B cell (primary cell): ENCODE data around the gene EFNA5. TPM values are rescaled to one million over a fixed set of nuclear protein-coding genes. Genes with fewer than 3 reads are reported as not detected.

Experiments used
- ATAC-seq: fragments of 200-7000 bp; cut with Tn5 transposase; one replicate; pipeline ENCODE4 v1.10.0; 2021; ENCODE audit warnings: low read depth, mild to moderate bottlenecking, moderate number of reproducible peaks, moderate library complexity
- CTCF ChIA-PET: fragments of 350-600 bp; sonication (Branson Sonifier 250); formaldehyde crosslinking; loops from one replicate; lab custom pipeline; 2021; ENCODE audit warnings: antibody characterized with exemption, inconsistent platforms; lab: Charles Lee
- POLR2A ChIA-PET: fragments of 350-600 bp; sonication (Branson Sonifier 250); formaldehyde crosslinking; loops from one replicate; lab custom pipeline; 2021; ENCODE audit warnings: antibody characterized with exemption; lab: Charles Lee
- DNase-seq: peaks from one replicate; pipeline ENCODE4 v3.0.0; 2013
- H2AFZ ChIP-seq: 2 replicates; pipeline ENCODE4 v1.6.1; 2012; ENCODE audit warnings: mild to moderate bottlenecking, low read depth, low read length; ENCODE audit not compliant: insufficient read depth, poor library complexity, severe bottlenecking
- H3K27ac ChIP-seq, 2 donors: 1 replicate in 1 of 2; 2 replicates in 1 of 2; pipeline ENCODE4 v1.5.1; 2012 to 2013; ENCODE audit warnings: low read length in 2 of 2, mild to moderate bottlenecking in 2 of 2, moderate library complexity in 1 of 2
- H3K27me3 ChIP-seq, 4 experiments: fragments of 200-600 bp in 1 of 4; sonication (generic) in 1 of 4; replicated peaks in 1 of 4; 1 replicate in 2 of 4; 2 replicates in 2 of 4; pipeline versions ENCODE4 v1.6.1 to v1.7.0; 2013 to 2016; ENCODE audit warnings: low read length in 3 of 4, mild to moderate bottlenecking in 2 of 4, mixed read lengths in 1 of 4, moderate library complexity in 1 of 4; ENCODE audit not compliant: insufficient read depth in 4 of 4, control insufficient read depth in 3 of 4; ENCODE audit errors: control extremely low read depth in 1 of 4
- H3K36me3 ChIP-seq, 2 experiments: replicated peaks in 1 of 2; 1 replicate in 1 of 2; 2 replicates in 1 of 2; pipeline versions ENCODE4 v1.6.1 to v1.7.1; 2013; ENCODE audit warnings: low read length in 1 of 2; ENCODE audit not compliant: insufficient read depth in 2 of 2, control insufficient read depth in 1 of 2; ENCODE audit errors: control extremely low read depth in 1 of 2, extremely low read depth in 1 of 2
- H3K4me1 ChIP-seq, 2 donors: fragments of 200-600 bp in 1 of 2; sonication (generic) in 1 of 2; 1 replicate in 1 of 2; 2 replicates in 1 of 2; pipeline versions ENCODE4 v1.5.1 to v1.6.1; 2013 to 2017; ENCODE audit warnings: low read length in 2 of 2; ENCODE audit not compliant: control insufficient read depth in 2 of 2, insufficient read depth in 2 of 2
- H3K4me2 ChIP-seq: replicated peaks from 2 replicates; pipeline ENCODE3; 2012; ENCODE audit warnings: mild to moderate bottlenecking, low read depth, low read length; ENCODE audit not compliant: poor library complexity, severe bottlenecking
- H3K4me3 ChIP-seq, 5 experiments: fragments of 200-600 bp in 1 of 5; sonication (generic) in 1 of 5; 1 replicate in 3 of 5; 2 replicates in 2 of 5; pipeline versions ENCODE4 v1.5.1 to v1.7.0; 2011 to 2016; ENCODE audit warnings: low read length in 4 of 5, mild to moderate bottlenecking in 4 of 5, low read depth in 2 of 5, control low read depth in 1 of 5, moderate library complexity in 1 of 5; ENCODE audit not compliant: insufficient read depth in 1 of 5; ENCODE audit errors: control extremely low read depth in 1 of 5, extremely low read depth in 1 of 5
- H3K79me2 ChIP-seq: fragments of 200-600 bp; sonication (generic); one replicate; pipeline ENCODE4 v1.6.0; 2016; ENCODE audit warnings: low read length; ENCODE audit not compliant: control insufficient read depth, insufficient read depth
- H3K9ac ChIP-seq: fragments of 200-600 bp; sonication (generic); 2 replicates; pipeline ENCODE4 v1.6.1; 2017; ENCODE audit warnings: mild to moderate bottlenecking, low read length, moderate library complexity
- H3K9me3 ChIP-seq, 3 donors: one replicate each; pipeline versions ENCODE4 v1.6.1 to v1.7.1; 2013; ENCODE audit warnings: low read length in 2 of 3; ENCODE audit not compliant: control insufficient read depth in 2 of 3, insufficient read depth in 1 of 3; ENCODE audit errors: control extremely low read depth in 1 of 3
- H4K20me1 ChIP-seq: 2 replicates; pipeline ENCODE4 v1.6.0; 2012; ENCODE audit warnings: mild to moderate bottlenecking, low read length; ENCODE audit not compliant: insufficient read depth, control insufficient read depth, poor library complexity, severe bottlenecking
- H3K27ac Mint-ChIP-seq: one replicate; pipeline ENCODE4 v1.8.0; 2021; ENCODE audit warnings: mixed read lengths
- H3K27me3 Mint-ChIP-seq: one replicate; pipeline ENCODE4 v1.8.0; 2021; ENCODE audit warnings: mixed read lengths
- H3K4me1 Mint-ChIP-seq: one replicate; pipeline ENCODE4 v1.8.0; 2021; ENCODE audit warnings: mixed read lengths
- H3K4me3 Mint-ChIP-seq: one replicate; pipeline ENCODE4 v1.8.0; 2021; ENCODE audit warnings: mixed read lengths
- H3K9me3 Mint-ChIP-seq: one replicate; pipeline ENCODE4 v1.8.0; 2022; ENCODE audit warnings: mixed read lengths; ENCODE audit not compliant: insufficient read depth
- EZH2 ChIP-seq: IDR thresholded peaks from 2 replicates; pipeline ENCODE4 v1.6.1; 2012; ENCODE audit warnings: borderline replicate concordance, low read depth, mild to moderate bottlenecking, moderate library complexity, low read length; ENCODE audit not compliant: insufficient read depth, poor library complexity, severe bottlenecking
- WGBS: methylation state at CpG from one replicate; pipeline ENCODE4 v1.1.5; 2013; ENCODE audit warnings: missing lambda C conversion rate; ENCODE audit not compliant: insufficient coverage; 5-methylcytosine and 5-hydroxymethylcytosine counted together
- intact Hi-C: fragments of 100-400 bp; cut with micrococcal nuclease; formaldehyde crosslinking; loops from one replicate; pipeline ENCODE4 v1.10.0; 2022
- polyA plus RNA-seq: library from polyadenylated mRNA; depleted of rRNA; stranded (reverse); fragments of >200 nt; gene quantifications from 2 replicates; pipeline ENCODE4 v1.2.3, GENCODE V29; 2012
- total RNA-seq, 2 donors: library from RNA; stranded (reverse); fragments of 120-200 nt in 1 of 2; gene quantifications; 1 replicate in 1 of 2; 2 replicates in 1 of 2; pipeline versions ENCODE4 v1.2.3 to v1.2.4, GENCODE V29; 2013 to 2022
- TF ChIP-seq, protein P1 (sequence below): fragments of 200-600 bp; IDR thresholded peaks from one replicate; pipeline ENCODE4 v1.8.0; 2022; ENCODE audit warnings: antibody characterized with exemption, mild to moderate bottlenecking

EFNA5 gene
- total and polyA plus RNA-seq, 2 donors (not counting 1 experiment from before 2014, with no cell fraction given): not detected

DNA sequence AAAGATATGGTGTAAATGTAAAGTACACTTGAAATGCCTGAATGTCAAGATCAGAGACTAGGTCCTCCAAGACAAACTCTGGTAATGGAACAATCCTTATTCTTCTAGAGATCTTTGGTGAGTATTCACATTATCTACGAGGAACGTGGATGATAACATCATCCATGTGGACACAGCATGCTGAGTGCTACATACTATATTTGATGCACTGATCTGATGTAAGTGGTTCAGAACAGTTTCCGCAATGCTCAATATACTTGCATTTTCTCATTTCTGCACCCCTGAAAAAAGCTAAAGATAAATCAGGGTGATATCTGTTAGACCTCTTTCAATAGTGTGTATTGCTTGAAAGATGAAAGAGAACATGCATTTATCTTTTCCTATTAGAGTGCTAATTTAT is 226.8 kb downstream of the EFNA5 start:
- Histone ChIP-seq H3K36me3 (no peaks in the 10 kb centered on the region), H3K4me3 (no peak overlapping the region), H3K27ac (no peak overlapping the region), H3K79me2 (no peaks in the 10 kb centered on the region), H3K27me3 (no peaks in the 10 kb centered on the region), H3K4me2 (no peak overlapping the region), H4K20me1 (no peaks in the 10 kb centered on the region), H3K4me1 (no peaks in the 10 kb centered on the region), H2AFZ (no peak overlapping the region), H3K9me3 (no peaks in the 10 kb centered on the region), H3K9ac (no peak overlapping the region)
- Mint-ChIP-seq H3K9me3 (no peaks in the 10 kb centered on the region), H3K4me3 (no peak overlapping the region), H3K27me3 (peaks cover 15% of the 10 kb centered on the region), H3K4me1 (no peaks in the 10 kb centered on the region), H3K27ac (no peak overlapping the region)
- DNase-seq (no peak), ATAC-seq (no peak)
- ChIA-PET POLR2A (no interaction called here), CTCF (no interaction called here)
- intact Hi-C loops: no loop called here
- WGBS: 100% methylated on average over 2 of the region's 3 CpGs
- TF ChIP-seq EZH2: no peak
- TF ChIP-seq, protein P1, sequence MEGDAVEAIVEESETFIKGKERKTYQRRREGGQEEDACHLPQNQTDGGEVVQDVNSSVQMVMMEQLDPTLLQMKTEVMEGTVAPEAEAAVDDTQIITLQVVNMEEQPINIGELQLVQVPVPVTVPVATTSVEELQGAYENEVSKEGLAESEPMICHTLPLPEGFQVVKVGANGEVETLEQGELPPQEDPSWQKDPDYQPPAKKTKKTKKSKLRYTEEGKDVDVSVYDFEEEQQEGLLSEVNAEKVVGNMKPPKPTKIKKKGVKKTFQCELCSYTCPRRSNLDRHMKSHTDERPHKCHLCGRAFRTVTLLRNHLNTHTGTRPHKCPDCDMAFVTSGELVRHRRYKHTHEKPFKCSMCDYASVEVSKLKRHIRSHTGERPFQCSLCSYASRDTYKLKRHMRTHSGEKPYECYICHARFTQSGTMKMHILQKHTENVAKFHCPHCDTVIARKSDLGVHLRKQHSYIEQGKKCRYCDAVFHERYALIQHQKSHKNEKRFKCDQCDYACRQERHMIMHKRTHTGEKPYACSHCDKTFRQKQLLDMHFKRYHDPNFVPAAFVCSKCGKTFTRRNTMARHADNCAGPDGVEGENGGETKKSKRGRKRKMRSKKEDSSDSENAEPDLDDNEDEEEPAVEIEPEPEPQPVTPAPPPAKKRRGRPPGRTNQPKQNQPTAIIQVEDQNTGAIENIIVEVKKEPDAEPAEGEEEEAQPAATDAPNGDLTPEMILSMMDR: no peak

DNA sequence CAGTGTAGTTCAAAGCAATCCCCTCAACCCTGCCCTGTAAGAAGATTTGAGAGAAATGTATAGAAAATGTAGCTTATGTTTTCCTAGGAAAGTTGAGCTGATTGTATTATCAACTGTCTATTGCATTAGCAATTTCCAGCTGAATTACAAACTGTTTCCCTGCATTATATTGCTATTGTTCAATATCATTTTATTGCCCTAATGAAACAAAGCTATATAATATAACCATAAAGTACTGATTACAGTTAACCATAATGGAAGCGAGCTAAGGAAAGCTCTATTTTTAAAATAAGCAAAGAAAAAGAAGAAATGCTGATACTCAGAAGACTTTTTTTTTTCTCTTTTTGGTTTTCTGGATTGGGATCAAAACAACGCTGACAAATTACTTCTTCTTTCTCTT is 228.3 kb downstream of the EFNA5 start:
- no peak overlapping the region for H2AFZ ChIP-seq
- WGBS: no CpG with 5 or more reads among the region's 2 CpGs
- no peaks in the 10 kb centered on the region for H3K4me1 ChIP-seq
- no peaks in the 10 kb centered on the region for H3K27me3 ChIP-seq
- peaks cover 0 to 5% (median 0%) of the 10 kb centered on the region in 3 donors for H3K9me3 ChIP-seq
- no peak overlapping the region for H3K27ac ChIP-seq
- no peak overlapping the region for H3K9ac ChIP-seq
- H4K20me1 ChIP-seq: no peaks in the 10 kb centered on the region
- no peaks in the 10 kb centered on the region for H3K36me3 ChIP-seq
- no peak overlapping the region for H3K4me2 ChIP-seq
- Mint-ChIP-seq H3K27me3 (peaks cover 12% of the 10 kb centered on the region), H3K9me3 (no peaks in the 10 kb centered on the region), H3K27ac (no peak overlapping the region), H3K4me1 (no peaks in the 10 kb centered on the region), H3K4me3 (no peak overlapping the region)
- POLR2A ChIA-PET: no interaction called here
- TF ChIP-seq, protein P1: no peak
- no peak for TF ChIP-seq EZH2
- H3K79me2 ChIP-seq: no peaks in the 10 kb centered on the region
- no peak overlapping the region for H3K4me3 ChIP-seq
- ATAC-seq (no peak), DNase-seq (no peak)
- intact Hi-C loops: no loop called here
- CTCF ChIA-PET: no interaction called here
